HG03575 (cell line): ENCODE measurements around the gene GNA15.
"Not testable (repeated sequence)": the region's sequence is repeated elsewhere in the genome, so short reads cannot be mapped to it uniquely, and the experiment has no call there.

Source experiments
- ATAC-seq: cut with Tn5 transposase; IDR thresholded peaks from one replicate; pipeline ENCODE4 v1.9.1; 2021; ENCODE audit not compliant: unreplicated experiment, insufficient number of reproducible peaks, low FRiP score; ENCODE audit errors: extremely low read depth

GNA15 gene

GRCh38 chr19:3135961-3136683, at the start of gene GNA15:
TSS of gene GNA15 (plus strand) at chr19:3136033. CDS start at chr19:3136451, 418 bp downstream.
- ATAC-seq = no peak

GRCh38 chr19:3087769-3088168, 48.1 kb upstream of the GNA15 start:
- no peak for ATAC-seq

- not testable (repeated sequence) for ATAC-seq
Observed at GRCh38 chr19:3089299-3089855, 46.5 kb upstream of the GNA15 start.

GRCh38 chr19:3094601-3095440, 41.0 kb upstream of the GNA15 start:
- ATAC-seq = no peak

GRCh38 chr19:3095441-3096191, 40.2 kb upstream of the GNA15 start:
- ATAC-seq = no peak

- ATAC-seq = no peak
Observed at GRCh38 chr19:3096267-3096901, 39.4 kb upstream of the GNA15 start.

- ATAC-seq = no peak
Observed at GRCh38 chr19:3096902-3097326, 38.9 kb upstream of the GNA15 start.

GRCh38 chr19:3097442-3097871, 38.4 kb upstream of the GNA15 start:
- ATAC-seq = no peak

- ATAC-seq = no peak
Observed at GRCh38 chr19:3098141-3098514, 37.7 kb upstream of the GNA15 start.

- ATAC-seq = no peak
Observed at GRCh38 chr19:3098515-3099346, 37.1 kb upstream of the GNA15 start.

- ATAC-seq = no peak
Observed at GRCh38 chr19:3099347-3100145, 36.3 kb upstream of the GNA15 start.

GRCh38 chr19:3100331-3100730, 35.5 kb upstream of the GNA15 start:
- no peak for ATAC-seq

- no peak for ATAC-seq
Observed at GRCh38 chr19:3100747-3101730, 34.8 kb upstream of the GNA15 start.

- ATAC-seq = no peak
Observed at GRCh38 chr19:3102239-3103140, 33.3 kb upstream of the GNA15 start.

GRCh38 chr19:3104708-3104983, 31.2 kb upstream of the GNA15 start:
- no peak for ATAC-seq
